HUES48 (cell line): Measurements from ENCODE around the gene MSL3B.
A peak's percentile ranks its signal among the peaks of the same experiment; 100 is the strongest.

ENCODE experiments used
- H3K27ac ChIP-seq: one replicate; pipeline ENCODE4 v1.7.0; 2013; ENCODE audit warnings: low read depth, low read length, inconsistent platforms
- H3K27me3 ChIP-seq: 2 replicates; pipeline ENCODE4 v1.6.1; 2013; ENCODE audit warnings: mild to moderate bottlenecking, low read length; ENCODE audit not compliant: control insufficient read depth, insufficient read depth
- H3K36me3 ChIP-seq: 2 replicates; pipeline ENCODE4 v1.6.1; 2013; ENCODE audit warnings: low read length; ENCODE audit not compliant: control insufficient read depth, insufficient read depth
- H3K4me1 ChIP-seq: 2 replicates; pipeline ENCODE4 v1.6.1; 2013; ENCODE audit warnings: mild to moderate bottlenecking, low read length; ENCODE audit not compliant: control insufficient read depth, insufficient read depth
- H3K4me3 ChIP-seq: 2 replicates; pipeline ENCODE4 v1.5.1; 2013; ENCODE audit warnings: mild to moderate bottlenecking, low read depth, low read length
- H3K9ac ChIP-seq: 2 replicates; pipeline ENCODE4 v1.6.1; 2013; ENCODE audit warnings: mild to moderate bottlenecking, low read depth, low read length, moderate library complexity
- H3K9me3 ChIP-seq: 2 replicates; pipeline ENCODE4 v1.6.1; 2013; ENCODE audit warnings: low read length; ENCODE audit not compliant: control insufficient read depth, insufficient read depth

Gene MSL3B

GRCh38 chr2:233853353-233853752, 14.8 kb downstream of the MSL3B start:
- Histone ChIP-seq H3K4me1 (peaks cover 18% of the 10 kb centered on the region), H3K27me3 (no peaks in the 10 kb centered on the region), H3K4me3 (peak overlapping the region; percentile 99), H3K9ac (peak overlapping the region; percentile 91; the same call in 1 of the 2 replicates), H3K36me3 (peaks cover 49% of the 10 kb centered on the region), H3K27ac (no peak overlapping the region), H3K9me3 (no peaks in the 10 kb centered on the region)

- Histone ChIP-seq H3K4me1 (peaks cover 18% of the 10 kb centered on the region), H3K9ac (no peak overlapping the region), H3K4me3 (peak overlapping the region; percentile 14; the same call in 1 of the 2 replicates), H3K27me3 (no peaks in the 10 kb centered on the region), H3K36me3 (peaks cover 62% of the 10 kb centered on the region), H3K27ac (no peak overlapping the region), H3K9me3 (no peaks in the 10 kb centered on the region)
Observed at GRCh38 chr2:233852056-233852455, 16.1 kb downstream of the MSL3B start.

- Histone ChIP-seq H3K9ac (no peak overlapping the region), H3K4me3 (no peak overlapping the region), H3K9me3 (no peaks in the 10 kb centered on the region), H3K27me3 (no peaks in the 10 kb centered on the region), H3K27ac (no peak overlapping the region), H3K4me1 (peaks cover 18% of the 10 kb centered on the region), H3K36me3 (peaks cover 71% of the 10 kb centered on the region)
Observed at GRCh38 chr2:233851169-233851568, 17.0 kb downstream of the MSL3B start.

GRCh38 chr2:233850745-233851144, 17.4 kb downstream of the MSL3B start:
- peaks cover 75% of the 10 kb centered on the region for H3K36me3 ChIP-seq
- no peaks in the 10 kb centered on the region for H3K9me3 ChIP-seq
- H3K4me3 ChIP-seq: no peak overlapping the region
- no peak overlapping the region for H3K9ac ChIP-seq
- peaks cover 18% of the 10 kb centered on the region for H3K4me1 ChIP-seq
- no peak overlapping the region for H3K27ac ChIP-seq
- no peaks in the 10 kb centered on the region for H3K27me3 ChIP-seq

- no peak overlapping the region for H3K9ac ChIP-seq
- H3K9me3 ChIP-seq: no peaks in the 10 kb centered on the region
- no peak overlapping the region for H3K27ac ChIP-seq
- no peak overlapping the region for H3K4me3 ChIP-seq
- H3K4me1 ChIP-seq: peaks cover 13% of the 10 kb centered on the region
- H3K36me3 ChIP-seq: peaks cover 86% of the 10 kb centered on the region
- H3K27me3 ChIP-seq: no peaks in the 10 kb centered on the region
Observed at GRCh38 chr2:233849607-233850271, 18.4 kb downstream of the MSL3B start.

- Histone ChIP-seq H3K4me1 (peaks cover 12% of the 10 kb centered on the region), H3K9me3 (no peaks in the 10 kb centered on the region), H3K36me3 (peaks cover 100% of the 10 kb centered on the region), H3K27ac (no peak overlapping the region), H3K4me3 (no peak overlapping the region), H3K9ac (no peak overlapping the region), H3K27me3 (no peaks in the 10 kb centered on the region)
Observed at GRCh38 chr2:233848276-233848675, 19.9 kb downstream of the MSL3B start.

- H3K9me3 ChIP-seq: no peaks in the 10 kb centered on the region
- H3K27me3 ChIP-seq: no peaks in the 10 kb centered on the region
- H3K4me1 ChIP-seq: peaks cover 3% of the 10 kb centered on the region; the same call in 1 of the 2 replicates
- H3K36me3 ChIP-seq: peaks cover 100% of the 10 kb centered on the region
- H3K9ac ChIP-seq: no peak overlapping the region
- no peak overlapping the region for H3K4me3 ChIP-seq
- H3K27ac ChIP-seq: no peak overlapping the region
Observed at GRCh38 chr2:233847248-233847898, 20.8 kb downstream of the MSL3B start.

GRCh38 chr2:233846387-233847247, 21.6 kb downstream of the MSL3B start:
- H3K9me3 ChIP-seq: no peaks in the 10 kb centered on the region
- H3K9ac ChIP-seq: no peak overlapping the region
- no peak overlapping the region for H3K27ac ChIP-seq
- no peak overlapping the region for H3K4me3 ChIP-seq
- no peaks in the 10 kb centered on the region for H3K4me1 ChIP-seq
- H3K27me3 ChIP-seq: no peaks in the 10 kb centered on the region
- peaks cover 100% of the 10 kb centered on the region for H3K36me3 ChIP-seq

- Histone ChIP-seq H3K9ac (no peak overlapping the region), H3K36me3 (peaks cover 100% of the 10 kb centered on the region)
Observed at GRCh38 chr2:233845301-233846060, 22.7 kb downstream of the MSL3B start.

GRCh38 chr2:233844836-233845235, 23.4 kb downstream of the MSL3B start:
- no peaks in the 10 kb centered on the region for H3K9me3 ChIP-seq
- H3K9ac ChIP-seq: no peak overlapping the region
- no peaks in the 10 kb centered on the region for H3K4me1 ChIP-seq
- no peaks in the 10 kb centered on the region for H3K27me3 ChIP-seq
- H3K4me3 ChIP-seq: no peak overlapping the region
- peaks cover 100% of the 10 kb centered on the region for H3K36me3 ChIP-seq
- H3K27ac ChIP-seq: no peak overlapping the region

More at GRCh38 chr2:233845301-233846060, 22.7 kb downstream of the MSL3B start:
- Histone ChIP-seq H3K4me3 (no peak overlapping the region), H3K9me3 (no peaks in the 10 kb centered on the region), H3K4me1 (no peaks in the 10 kb centered on the region), H3K27me3 (no peaks in the 10 kb centered on the region), H3K27ac (no peak overlapping the region)
